Stimulated activated CD8-positive, alpha-beta memory T cell treated with anti-CD3 and anti-CD28 coated beads, Interleukin-7, amount 100 ng/mL, for 1 hour (primary cell): Measurements from ENCODE around the gene AHNAK.
"Not testable (repeated sequence)": the region's sequence is repeated elsewhere in the genome, so short reads cannot be mapped to it uniquely, and the experiment has no call there.

Experiments used
- DNase-seq, 2 donors: peaks; one replicate each; pipeline ENCODE4 v3.0.0-alpha.2; 2020; ENCODE audit warnings: low read depth in 2 of 2

AHNAK gene

DNA sequence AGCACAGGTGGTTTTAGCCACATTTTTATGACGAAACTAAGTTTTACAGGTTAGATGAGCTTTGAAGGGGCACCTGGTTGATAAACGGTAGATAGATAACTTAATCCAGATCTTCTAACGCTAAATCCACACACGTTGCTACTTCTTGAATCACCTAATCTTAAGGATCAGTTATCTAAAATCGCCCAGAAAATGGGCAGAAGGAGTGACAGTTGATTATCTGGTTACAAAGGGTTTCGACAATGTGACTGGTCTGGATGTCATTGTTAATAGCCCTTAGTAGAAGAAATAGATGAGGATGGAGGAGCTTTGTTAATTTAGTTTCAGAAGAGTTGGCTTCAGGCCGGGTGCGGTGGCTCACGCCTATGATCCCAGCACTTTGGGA, 84.1 kb downstream of the AHNAK start:
- no peak for DNase-seq

GRCh38 chr11:62461740-62462507, 84.7 kb downstream of the AHNAK start:
- no peak for DNase-seq

DNA sequence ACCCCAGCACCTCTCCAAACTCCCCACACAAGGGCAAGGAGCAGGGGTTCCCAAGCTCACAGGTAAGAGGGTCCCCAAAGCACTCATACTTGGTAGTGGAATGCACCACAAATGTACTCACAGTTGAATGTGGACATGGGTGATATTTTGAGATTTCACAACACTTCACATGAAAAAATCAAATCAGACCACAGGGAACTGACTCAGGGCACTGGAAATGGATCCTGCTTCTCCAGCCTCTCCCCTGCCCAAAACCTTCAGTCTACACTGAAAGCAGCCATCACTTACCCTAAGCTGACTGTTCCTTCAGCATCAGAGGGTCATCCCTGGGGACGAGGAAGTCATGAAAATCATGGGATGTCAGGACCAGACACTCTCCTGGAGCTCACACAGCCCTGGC, 87.5 kb downstream of the AHNAK start:
- no peak for DNase-seq

GRCh38 chr11:62458212-62459002, 88.2 kb downstream of the AHNAK start:
- no peak for DNase-seq

GRCh38 chr11:62457478-62457877, 89.1 kb downstream of the AHNAK start:
- DNase-seq, result no peak

DNA sequence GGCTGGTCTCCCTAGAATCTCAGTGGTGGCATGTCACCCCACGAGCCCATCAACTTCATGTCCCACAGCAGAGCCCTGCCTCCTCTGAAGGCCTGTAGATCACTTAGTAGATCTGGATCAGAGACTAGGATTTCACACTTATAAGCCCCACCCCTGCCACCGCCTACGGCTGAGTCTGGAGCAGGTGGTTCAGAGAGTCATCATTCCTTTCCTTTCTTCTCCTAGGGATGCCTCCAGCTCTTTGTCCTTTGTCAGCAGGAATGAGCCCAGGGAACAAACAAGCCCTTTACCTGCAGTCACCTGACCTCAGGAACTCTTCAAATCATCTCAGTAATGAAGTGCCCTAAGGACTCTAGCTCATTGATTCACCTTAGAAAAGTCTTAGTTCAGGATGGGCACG, 90.0 kb downstream of the AHNAK start:
- DNase-seq, result no peak

DNA sequence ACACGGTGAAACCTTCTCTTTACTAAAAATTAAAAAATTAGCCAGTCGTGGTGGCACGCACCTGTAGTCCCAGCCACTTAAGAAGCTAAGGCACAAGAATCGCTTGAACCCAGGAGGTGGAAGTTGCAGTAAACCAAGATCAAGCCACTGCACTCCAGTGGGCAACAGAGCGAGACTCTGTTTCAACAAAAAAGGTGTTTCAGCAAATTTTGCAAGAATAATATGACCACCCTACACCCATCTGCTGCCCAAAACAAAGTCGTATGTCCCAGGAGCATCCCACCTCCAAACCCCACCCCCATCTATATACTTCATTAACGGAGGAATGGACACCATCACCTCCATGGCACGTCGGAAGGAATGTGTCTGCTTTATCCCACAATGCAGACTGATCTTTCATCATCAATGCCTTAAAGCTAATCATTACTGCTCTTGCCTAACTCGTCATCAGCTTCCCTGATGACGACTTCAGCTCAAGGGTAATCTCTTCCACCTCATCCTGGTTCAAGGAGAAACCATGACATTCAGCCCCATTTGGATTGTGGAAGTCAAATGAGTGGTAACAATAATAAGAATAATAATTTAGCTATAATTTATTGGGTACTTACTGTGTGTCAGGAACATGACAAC, 93.7 kb downstream of the AHNAK start:
- no peak for DNase-seq

DNA sequence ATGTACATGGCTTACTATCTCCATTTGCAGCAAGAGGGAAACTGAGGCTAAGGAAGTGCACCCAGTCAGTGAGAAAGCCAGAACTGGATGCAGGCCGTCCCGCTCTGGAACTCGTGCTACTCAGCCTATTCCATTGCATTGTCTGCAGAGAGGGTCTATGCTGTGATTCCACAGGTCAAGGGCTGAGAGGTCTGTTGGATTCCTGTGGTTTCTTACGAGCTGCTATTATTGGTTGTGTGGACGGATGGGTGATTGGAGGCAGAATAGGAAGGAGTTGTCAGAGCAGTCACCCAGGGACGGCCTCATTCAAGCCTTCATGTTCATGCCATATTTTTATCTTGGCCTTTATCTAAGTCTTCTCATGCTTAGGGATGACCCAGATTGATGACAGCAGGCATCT, 94.3 kb downstream of the AHNAK start:
- DNase-seq, result no peak

GRCh38 chr11:62451241-62451621, 95.4 kb downstream of the AHNAK start:
- no peak for DNase-seq

DNA sequence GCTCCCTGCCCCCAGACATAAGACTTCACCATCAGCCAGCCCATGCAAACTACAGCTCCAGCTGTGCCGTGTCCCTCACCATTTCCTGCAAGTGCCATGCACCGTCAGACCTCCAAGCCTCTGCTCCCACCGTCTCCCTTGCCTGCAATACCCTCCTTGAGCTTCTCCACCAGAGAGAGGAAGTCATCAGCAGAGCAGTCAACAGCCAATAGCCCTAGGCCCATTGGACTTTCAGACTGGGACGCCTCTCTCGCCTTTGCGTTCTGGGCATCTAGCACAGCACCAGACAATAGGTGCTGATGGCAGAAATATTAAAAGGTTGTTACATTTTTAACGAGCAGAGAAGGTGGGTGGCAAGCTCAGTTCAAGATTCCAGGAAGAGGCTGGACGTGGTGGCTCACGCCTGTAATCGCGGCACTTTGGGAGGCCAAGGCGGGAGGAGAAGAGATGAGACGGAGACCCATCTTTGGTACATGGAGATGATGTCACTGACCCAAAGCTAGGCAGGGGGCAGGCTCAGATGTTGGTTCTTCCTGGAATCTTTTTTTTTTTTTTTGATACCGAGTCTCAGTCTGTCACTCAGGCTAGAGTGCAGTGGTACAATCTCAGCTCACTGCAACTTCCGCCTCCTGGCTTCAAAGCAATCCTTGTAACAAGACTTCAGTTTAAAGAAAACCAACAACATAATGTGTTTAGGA, 95.9 kb downstream of the AHNAK start:
- DNase-seq, result no peak

DNA sequence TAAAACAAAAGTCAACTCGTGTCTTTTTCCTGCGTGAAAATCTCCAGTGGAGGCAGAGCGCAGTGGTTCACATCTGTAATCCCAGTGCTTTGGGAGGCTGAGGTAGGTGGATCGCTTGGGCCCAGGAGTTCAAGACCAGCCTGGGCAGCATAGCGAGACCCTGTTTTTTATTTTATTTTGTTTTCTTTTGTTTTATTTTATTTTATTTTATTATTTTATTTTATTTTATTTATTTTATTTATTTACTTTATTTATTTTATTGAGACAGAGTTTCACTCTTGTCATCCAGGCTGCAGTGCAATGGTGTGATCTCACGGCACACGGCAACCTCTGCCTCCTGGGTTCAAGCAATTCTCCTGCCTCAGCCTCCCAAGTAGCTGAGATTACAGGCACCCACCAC, 96.7 kb downstream of the AHNAK start:
- not testable (repeated sequence) for DNase-seq

DNA sequence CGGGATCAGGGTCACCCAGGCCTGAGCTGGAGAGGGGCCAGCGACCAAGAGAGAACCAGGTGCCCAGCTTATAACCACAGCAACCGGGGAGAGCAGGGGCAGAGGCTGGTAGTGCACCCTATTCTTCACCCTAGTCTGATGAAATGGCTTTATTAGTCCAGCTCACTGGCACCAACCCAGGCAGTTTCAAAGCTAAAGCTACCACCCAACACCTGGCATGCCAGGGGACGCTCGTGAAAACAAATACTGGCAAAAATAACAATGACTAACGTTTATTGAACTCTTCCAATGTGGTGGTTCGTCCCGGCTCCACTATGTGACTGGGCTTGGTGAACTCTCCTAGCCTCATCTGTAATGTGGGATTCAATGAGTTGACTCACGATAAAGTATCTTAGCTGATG, 97.2 kb downstream of the AHNAK start:
- no peak for DNase-seq

DNA sequence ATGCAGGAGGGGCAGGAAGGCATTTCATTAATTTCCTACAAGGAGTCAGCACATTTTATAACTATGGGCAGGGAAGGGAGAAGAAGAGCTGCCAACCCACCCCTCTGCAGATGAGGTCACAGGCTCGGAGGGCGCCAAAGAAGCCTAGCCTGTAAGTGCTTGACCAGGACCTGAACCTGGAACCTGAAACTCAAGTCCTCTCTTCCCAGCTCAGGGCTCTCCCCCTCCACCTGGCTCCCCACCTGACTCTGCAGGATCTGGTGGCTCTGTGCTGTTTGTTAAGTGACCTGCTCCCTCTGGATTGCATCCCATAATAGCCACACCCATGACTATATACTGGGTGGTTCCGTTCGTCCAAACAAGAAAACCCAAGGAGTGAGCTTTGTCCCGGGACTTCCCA, 100.5 kb downstream of the AHNAK start:
- no peak for DNase-seq

DNA sequence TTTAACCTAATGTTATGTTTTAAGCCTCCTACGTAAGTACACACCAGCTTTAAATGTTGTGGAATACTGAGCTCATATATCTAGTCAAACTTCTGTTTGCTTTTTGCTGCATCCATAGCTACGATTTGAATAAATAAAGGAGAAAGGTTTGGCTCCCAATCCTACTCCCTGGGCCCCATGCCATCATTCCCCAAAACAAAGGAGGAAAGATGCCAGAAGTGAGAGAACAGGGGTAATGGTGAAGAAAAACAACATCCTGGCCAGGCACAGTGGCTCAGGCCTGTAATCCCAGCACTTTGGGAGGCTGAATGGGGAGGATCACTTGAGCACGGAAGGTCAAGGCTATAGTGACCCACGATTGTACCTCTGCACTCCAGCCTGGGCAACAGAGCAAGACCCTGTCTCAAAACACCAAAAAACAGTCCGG, 101.3 kb downstream of the AHNAK start:
- no peak for DNase-seq

GRCh38 chr11:62444835-62445234, 101.8 kb downstream of the AHNAK start:
- DNase-seq, result no peak

DNA sequence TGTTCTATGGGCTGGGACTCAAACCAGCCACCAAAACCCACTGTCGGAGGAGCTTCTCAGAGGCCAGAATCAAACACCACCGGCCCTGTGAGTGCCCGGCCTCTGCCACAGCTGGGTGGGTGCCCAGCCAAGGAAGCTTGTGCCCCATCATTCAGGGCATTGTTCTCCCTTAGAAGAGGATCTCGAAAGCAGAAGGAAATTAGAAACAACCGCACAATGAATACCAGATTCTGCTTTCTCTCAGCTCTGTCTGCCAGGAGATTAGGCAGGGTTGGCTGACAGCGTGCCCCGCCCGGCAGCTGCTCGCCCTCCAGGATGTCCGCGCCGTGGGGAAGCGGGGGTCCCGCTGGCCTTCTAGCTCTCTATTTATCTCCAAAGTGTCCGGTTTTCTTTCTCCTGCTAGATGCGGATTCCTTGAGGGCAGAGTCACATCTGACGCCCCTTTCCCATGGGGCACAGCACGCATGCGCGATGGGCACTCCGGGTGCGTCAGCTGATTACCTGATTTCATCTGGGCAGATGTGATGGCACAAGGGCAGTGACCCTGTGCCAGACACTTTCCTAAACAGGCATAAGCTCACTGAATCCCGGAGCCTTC, 102.3 kb downstream of the AHNAK start:
- no peak for DNase-seq

GRCh38 chr11:62443390-62444235, 103.0 kb downstream of the AHNAK start:
- DNase-seq, result no peak

- DNase-seq, result no peak
These were observed 106.6 kb downstream of the AHNAK start for GRCh38 chr11:62439785-62440602.

DNA sequence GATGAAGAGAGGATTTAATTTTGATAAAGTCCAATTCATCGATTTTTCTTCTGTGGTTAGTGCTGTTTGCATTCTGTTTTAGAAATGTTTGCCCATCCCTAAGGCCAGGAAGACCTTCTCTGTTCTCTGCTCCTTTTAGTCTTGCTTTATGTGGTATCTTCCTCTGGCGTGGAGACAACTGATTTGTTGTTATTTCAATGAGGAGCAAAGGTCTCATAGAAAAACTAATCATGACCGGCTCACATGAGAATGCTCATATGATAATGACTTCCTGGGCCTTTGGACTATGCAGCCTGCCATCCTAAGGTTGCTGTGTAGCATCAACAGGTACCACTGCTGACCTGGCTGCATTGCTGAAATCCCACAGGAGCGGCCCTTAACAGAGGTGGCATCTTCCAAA, 108.0 kb downstream of the AHNAK start:
- no peak for DNase-seq

DNA sequence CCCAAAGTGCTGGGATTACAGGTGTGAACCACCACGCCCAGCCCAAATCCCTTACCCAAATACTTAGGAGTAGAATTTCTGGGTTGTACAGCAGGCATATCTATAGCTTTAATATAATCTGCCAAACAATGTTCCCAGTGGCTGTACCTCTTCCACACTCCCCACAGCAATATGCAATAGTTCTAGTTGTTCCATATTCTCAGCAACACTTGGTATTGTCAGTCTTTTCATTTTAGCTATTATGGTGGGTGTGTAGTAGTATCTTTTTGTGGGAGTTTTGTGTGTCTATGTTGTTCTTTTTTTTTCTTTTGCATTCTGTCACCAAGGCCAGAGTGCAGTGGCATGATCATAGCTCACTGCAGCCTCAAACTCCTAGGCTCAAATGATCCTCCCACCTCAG, 109.0 kb downstream of the AHNAK start:
- DNase-seq, result no peak
